Erythroblast (primary cell): Measurements from ENCODE around the gene TAS2R5.
"Not testable (repeated sequence)": the region's sequence is repeated elsewhere in the genome, so short reads cannot be mapped to it uniquely, and the experiment has no call there.

Experiments used
- DNase-seq, 2 experiments: peaks; one replicate each; lab custom pipeline; 2025; lab: John Stamatoyannopoulos, UW
- GATA1 ChIP-seq: IDR thresholded peaks from 2 replicates; pipeline ENCODE4 v1.6.1; 2011; ENCODE audit warnings: low read depth, mild to moderate bottlenecking, control low read depth, low read length, moderate library complexity
- POLR2A ChIP-seq: IDR thresholded peaks from 2 replicates; pipeline ENCODE4 v1.6.1; 2011; ENCODE audit warnings: mild to moderate bottlenecking, low read length

Gene TAS2R5

GRCh38 chr7:141789917-141790316 is at the start of gene TAS2R5:
Gene TAS2R5, plus strand, starts transcription at chr7:141790217. Its CDS starts 145 bp downstream, at chr7:141790362.
- TF ChIP-seq GATA1 (no peak), POLR2A (no peak)

GRCh38 chr7:141742229-141742628 is 47.8 kb upstream of the TAS2R5 start:
- no peak for DNase-seq
- no peak for TF ChIP-seq GATA1
- no peak for TF ChIP-seq POLR2A

More at GRCh38 chr7:141789917-141790316, at the start of gene TAS2R5:
- DNase-seq, result no peak

GRCh38 chr7:141744131-141744530 is 45.9 kb upstream of the TAS2R5 start:
- TF ChIP-seq GATA1 (no peak), POLR2A (no peak)
- DNase-seq, result no peak

- TF ChIP-seq GATA1, result no peak
- no peak for TF ChIP-seq POLR2A
- DNase-seq, result no peak
These were observed 41.6 kb upstream of the TAS2R5 start for GRCh38 chr7:141748396-141748795.

- peak; percentile 45 to 58 for DNase-seq
These were observed 38.1 kb upstream of the TAS2R5 start for GRCh38 chr7:141751904-141752303.

- TF ChIP-seq GATA1 (no peak), POLR2A (no peak)
- peak; percentile 20 to 42 for DNase-seq
These were observed 37.4 kb upstream of the TAS2R5 start for GRCh38 chr7:141752634-141753033.

- TF ChIP-seq GATA1, result no peak
- TF ChIP-seq POLR2A, result no peak
- DNase-seq, result peak; percentile 40 to 63
These were observed 35.1 kb upstream of the TAS2R5 start for GRCh38 chr7:141754939-141755338.

GRCh38 chr7:141763797-141764196 is 26.2 kb upstream of the TAS2R5 start, which contains the start of gene TAS2R3:
Gene TAS2R3, plus strand, starts transcription at chr7:141764097. Its CDS starts 62 bp downstream, at chr7:141764159.
- TF ChIP-seq GATA1, result no peak
- no peak for DNase-seq

GRCh38 chr7:141770083-141770583 is 19.9 kb upstream of the TAS2R5 start:
- DNase-seq, result not testable (repeated sequence)

GRCh38 chr7:141776374-141776773 is 13.6 kb upstream of the TAS2R5 start, which contains the start of gene TAS2R4:
Gene TAS2R4, plus strand, starts transcription at chr7:141776674. Its CDS starts 1,815 bp downstream, at chr7:141778489.
- DNase-seq, result no peak
- TF ChIP-seq POLR2A (no peak), GATA1 (no peak)

- DNase-seq, result peak; percentile 57 to 71
These were observed 4.1 kb upstream of the TAS2R5 start for GRCh38 chr7:141785706-141786552.

GRCh38 chr7:141788296-141788695 is 1.7 kb upstream of the TAS2R5 start:
- DNase-seq, result no peak
- TF ChIP-seq POLR2A, result no peak
- TF ChIP-seq GATA1, result no peak

More at GRCh38 chr7:141785706-141786552, 4.1 kb upstream of the TAS2R5 start:
- TF ChIP-seq GATA1, result no peak

- DNase-seq, result no peak
- TF ChIP-seq POLR2A, result no peak
- TF ChIP-seq GATA1, result no peak
These were observed 2.5 kb downstream of the TAS2R5 start for GRCh38 chr7:141792526-141792925.

GRCh38 chr7:141820067-141820466 is 30.1 kb downstream of the TAS2R5 start:
- TF ChIP-seq POLR2A (no peak), GATA1 (no peak)
- peak in 1 of 2 experiments; percentile 4 for DNase-seq

- not testable (repeated sequence) for DNase-seq
These were observed 32.4 kb downstream of the TAS2R5 start for GRCh38 chr7:141822432-141822831.
